ENCODE data around the gene KCNK2.

DNA sequence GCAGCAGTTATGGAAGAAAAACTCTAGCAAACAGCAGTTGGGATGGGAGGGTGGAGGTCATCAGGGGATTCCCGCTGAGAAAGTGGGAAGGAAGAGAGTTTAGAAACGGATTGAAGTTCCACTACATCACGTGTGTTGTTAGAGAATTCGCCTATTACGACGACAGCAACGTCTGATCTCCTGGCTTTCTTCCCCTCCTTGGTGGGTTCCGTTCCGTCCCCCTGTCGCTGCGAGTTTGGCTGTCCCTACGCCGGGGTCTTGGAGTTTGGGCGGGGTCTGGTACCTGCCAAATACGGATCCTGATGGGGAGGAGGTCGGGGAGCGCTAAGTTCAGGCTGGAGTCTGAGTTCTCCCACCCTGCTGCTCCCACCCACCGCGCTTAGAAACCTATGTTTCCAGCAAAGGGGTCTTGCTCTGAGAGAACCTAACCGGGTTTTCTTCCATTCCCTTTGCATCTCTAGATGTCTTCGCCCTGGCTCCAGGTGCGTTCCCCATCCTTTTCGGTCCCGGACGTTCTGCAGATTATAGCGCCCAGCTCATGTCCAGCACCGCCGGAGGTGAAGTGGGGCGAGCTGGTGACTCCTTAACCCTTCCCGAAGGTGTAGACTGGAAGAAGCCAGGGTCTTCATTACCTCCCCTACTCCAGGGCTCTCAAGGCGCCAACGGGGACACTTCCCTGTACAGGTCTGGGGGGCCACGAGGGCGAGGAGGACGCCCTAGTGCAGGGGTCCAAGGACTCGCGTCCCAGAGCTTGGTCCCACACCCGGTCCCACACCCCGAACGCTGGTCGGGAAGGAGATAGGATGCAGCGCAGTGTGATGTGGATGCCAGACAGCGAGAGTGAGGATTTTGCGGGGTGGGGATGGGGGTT is 641 bp upstream of the KCNK2 start:
- TF ChIP-seq, protein P1, sequence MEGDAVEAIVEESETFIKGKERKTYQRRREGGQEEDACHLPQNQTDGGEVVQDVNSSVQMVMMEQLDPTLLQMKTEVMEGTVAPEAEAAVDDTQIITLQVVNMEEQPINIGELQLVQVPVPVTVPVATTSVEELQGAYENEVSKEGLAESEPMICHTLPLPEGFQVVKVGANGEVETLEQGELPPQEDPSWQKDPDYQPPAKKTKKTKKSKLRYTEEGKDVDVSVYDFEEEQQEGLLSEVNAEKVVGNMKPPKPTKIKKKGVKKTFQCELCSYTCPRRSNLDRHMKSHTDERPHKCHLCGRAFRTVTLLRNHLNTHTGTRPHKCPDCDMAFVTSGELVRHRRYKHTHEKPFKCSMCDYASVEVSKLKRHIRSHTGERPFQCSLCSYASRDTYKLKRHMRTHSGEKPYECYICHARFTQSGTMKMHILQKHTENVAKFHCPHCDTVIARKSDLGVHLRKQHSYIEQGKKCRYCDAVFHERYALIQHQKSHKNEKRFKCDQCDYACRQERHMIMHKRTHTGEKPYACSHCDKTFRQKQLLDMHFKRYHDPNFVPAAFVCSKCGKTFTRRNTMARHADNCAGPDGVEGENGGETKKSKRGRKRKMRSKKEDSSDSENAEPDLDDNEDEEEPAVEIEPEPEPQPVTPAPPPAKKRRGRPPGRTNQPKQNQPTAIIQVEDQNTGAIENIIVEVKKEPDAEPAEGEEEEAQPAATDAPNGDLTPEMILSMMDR (IDR thresholded peaks at IDR 0.05; ENCODE audit: insufficient read depth, low read length) = no peak
- no peak for TF ChIP-seq POLR2AphosphoS5 (IDR thresholded peaks at IDR 0.05; ENCODE audit: low read depth)
- no peak for TF ChIP-seq GABPA (IDR thresholded peaks at IDR 0.05; ENCODE audit: low read depth)
